Progenitor cell of endocrine pancreas (in vitro differentiated cells): ENCODE data around the gene ATF3. TPM values are rescaled to one million over a fixed set of nuclear protein-coding genes. Genes with fewer than 3 reads are reported as not detected.

Experiments
- DNase-seq: peaks from one replicate; pipeline ENCODE4 v3.0.0; 2021; ENCODE audit warnings: low spot score; ENCODE audit not compliant: unreplicated experiment
- H3K27ac Mint-ChIP-seq: 2 replicates; pipeline ENCODE4 v1.8.0; 2021; ENCODE audit warnings: mild to moderate bottlenecking, moderate library complexity, mixed read lengths
- H3K27me3 Mint-ChIP-seq: 2 replicates; pipeline ENCODE4 v1.8.0; 2021; ENCODE audit warnings: mixed read lengths
- H3K36me3 Mint-ChIP-seq: 2 replicates; pipeline ENCODE4 v1.8.0; 2022; ENCODE audit warnings: mixed read lengths; ENCODE audit not compliant: insufficient read depth
- H3K4me1 Mint-ChIP-seq: 2 replicates; pipeline ENCODE4 v1.8.0; 2021; ENCODE audit warnings: low read depth, mixed read lengths
- H3K4me3 Mint-ChIP-seq: 2 replicates; pipeline ENCODE4 v1.8.0; 2021; ENCODE audit warnings: low read depth, mild to moderate bottlenecking, moderate library complexity, mixed read lengths
- H3K9me3 Mint-ChIP-seq: 2 replicates; pipeline ENCODE4 v1.8.0; 2021; ENCODE audit warnings: low read depth, mixed read lengths
- total RNA-seq: library from RNA; stranded (reverse); gene quantifications from 2 replicates; pipeline ENCODE4 v1.2.1, GENCODE V29; 2021
- TF ChIP-seq, protein P1 (sequence below): fragments of 200-600 bp; sonication (generic); IDR thresholded peaks from one replicate; pipeline ENCODE4 v1.5.0; 2021; ENCODE audit warnings: antibody characterized with exemption, mild to moderate bottlenecking; ENCODE audit not compliant: unreplicated experiment

Gene ATF3
- total RNA-seq, 1 donor from 2014 or later: 14.6 TPM

DNA sequence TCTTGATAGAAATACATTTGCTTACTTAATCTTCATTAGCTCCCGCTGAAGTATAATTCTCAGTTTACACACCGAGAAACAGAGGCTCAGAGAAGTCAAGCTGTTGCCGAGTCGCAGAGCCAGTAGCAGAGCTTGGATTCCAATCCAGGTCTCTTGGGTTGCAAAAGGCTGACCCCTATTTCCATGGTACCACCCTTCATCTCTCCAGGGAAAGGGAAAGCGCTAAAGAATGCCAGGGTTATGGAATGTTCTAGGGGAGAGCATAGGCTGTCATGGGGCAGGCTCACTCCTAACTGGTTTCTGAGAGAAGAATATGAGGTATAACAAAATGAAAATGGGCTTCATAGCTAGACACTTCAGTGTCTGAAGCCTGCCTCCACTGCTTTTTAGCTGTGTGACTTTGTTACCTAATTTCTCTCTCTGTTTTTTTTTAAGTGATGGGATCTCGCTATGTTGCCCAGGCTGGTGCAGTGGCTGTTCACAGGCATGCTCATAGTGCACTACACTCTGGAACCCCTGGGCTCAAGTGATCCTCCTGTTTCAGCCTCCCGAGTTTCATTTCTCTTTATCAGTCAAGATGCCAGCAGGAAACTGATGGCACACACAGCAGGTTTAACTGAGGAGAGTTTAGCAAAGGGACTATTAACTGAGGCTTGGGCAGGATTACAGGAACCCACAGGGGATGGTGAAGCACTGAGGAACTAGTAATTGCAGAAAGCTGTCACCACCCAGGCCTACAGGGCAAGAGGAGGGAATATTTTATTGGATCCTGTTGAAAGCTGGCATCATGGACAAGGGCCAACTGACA lies 25.5 kb upstream of the ATF3 start:
- Mint-ChIP-seq H3K27ac (no peak overlapping the region), H3K4me1 (peaks cover 1% of the 10 kb centered on the region), H3K27me3 (peaks cover 30% of the 10 kb centered on the region), H3K9me3 (peaks cover 7% of the 10 kb centered on the region), H3K4me3 (no peak overlapping the region), H3K36me3 (no peaks in the 10 kb centered on the region)
- DNase-seq: no peak
- TF ChIP-seq, protein P1, sequence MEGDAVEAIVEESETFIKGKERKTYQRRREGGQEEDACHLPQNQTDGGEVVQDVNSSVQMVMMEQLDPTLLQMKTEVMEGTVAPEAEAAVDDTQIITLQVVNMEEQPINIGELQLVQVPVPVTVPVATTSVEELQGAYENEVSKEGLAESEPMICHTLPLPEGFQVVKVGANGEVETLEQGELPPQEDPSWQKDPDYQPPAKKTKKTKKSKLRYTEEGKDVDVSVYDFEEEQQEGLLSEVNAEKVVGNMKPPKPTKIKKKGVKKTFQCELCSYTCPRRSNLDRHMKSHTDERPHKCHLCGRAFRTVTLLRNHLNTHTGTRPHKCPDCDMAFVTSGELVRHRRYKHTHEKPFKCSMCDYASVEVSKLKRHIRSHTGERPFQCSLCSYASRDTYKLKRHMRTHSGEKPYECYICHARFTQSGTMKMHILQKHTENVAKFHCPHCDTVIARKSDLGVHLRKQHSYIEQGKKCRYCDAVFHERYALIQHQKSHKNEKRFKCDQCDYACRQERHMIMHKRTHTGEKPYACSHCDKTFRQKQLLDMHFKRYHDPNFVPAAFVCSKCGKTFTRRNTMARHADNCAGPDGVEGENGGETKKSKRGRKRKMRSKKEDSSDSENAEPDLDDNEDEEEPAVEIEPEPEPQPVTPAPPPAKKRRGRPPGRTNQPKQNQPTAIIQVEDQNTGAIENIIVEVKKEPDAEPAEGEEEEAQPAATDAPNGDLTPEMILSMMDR: no peak

DNA sequence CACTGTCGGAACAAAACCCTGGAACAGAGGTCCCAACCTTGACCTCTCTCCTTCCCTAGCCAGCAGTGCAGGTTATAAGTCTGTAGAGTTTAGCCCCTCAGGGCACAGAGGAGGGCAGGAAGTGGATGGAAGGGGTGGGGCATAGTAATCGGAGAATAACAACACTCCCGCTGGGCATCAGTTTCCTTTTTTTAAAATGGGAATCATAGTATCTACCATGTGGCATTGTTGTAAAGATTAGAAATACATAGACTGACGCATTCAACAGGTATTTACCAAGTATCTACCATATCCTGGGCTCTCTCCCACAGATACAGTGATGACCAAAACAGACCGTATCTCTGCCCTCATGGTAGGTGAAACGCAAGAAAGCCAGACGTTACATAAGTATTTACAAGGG lies 24.9 kb upstream of the ATF3 start:
- H3K27ac Mint-ChIP-seq: no peak overlapping the region
- DNase-seq: no peak
- H3K27me3 Mint-ChIP-seq: peaks cover 31% of the 10 kb centered on the region
- peaks cover 1% of the 10 kb centered on the region for H3K4me1 Mint-ChIP-seq
- peaks cover under 1% of the 10 kb centered on the region for H3K9me3 Mint-ChIP-seq
- no peak overlapping the region for H3K4me3 Mint-ChIP-seq
- TF ChIP-seq, protein P1: no peak
- H3K36me3 Mint-ChIP-seq: no peaks in the 10 kb centered on the region

DNA sequence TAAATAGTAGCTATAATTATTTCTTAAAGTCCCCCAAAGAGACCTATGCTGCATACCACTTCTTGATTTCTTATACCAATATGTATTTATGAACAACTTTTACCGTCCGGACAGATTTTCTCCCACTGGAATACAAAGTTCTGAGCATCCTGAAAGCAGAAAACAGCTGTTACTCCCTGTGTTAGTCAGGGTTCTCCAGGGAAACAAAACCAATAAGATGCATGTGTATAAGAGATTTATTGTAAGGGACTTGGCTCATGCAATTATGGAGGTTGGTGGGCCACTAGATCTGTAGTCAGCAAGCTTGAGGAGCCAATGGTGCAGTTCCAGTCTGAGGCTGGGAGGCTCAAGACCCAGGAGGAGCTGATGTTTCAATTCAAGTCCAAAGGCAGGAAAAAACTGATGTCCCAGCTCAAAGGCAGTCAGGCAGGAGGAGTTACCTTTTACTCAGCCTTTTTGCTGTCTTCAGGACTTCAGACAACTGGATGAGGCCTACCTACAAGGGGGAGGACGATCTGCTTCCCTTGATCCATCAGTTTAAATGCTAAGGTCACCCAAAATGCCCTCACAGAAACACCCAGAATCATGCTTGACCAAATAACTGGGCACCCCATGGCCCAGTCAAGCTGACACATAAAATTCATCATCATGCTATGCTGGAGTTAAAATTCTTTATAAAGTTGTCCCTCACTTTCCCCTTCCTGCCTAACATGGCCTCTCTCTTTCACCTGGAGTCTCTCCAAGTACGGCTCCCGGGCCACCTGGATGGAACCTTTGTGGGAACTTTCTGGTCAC lies 24.3 kb upstream of the ATF3 start:
- DNase-seq: no peak
- H3K9me3 Mint-ChIP-seq: no peaks in the 10 kb centered on the region
- peaks cover 32% of the 10 kb centered on the region for H3K27me3 Mint-ChIP-seq
- H3K27ac Mint-ChIP-seq: peak overlapping the region; percentile 21
- H3K36me3 Mint-ChIP-seq: no peaks in the 10 kb centered on the region
- no peak overlapping the region for H3K4me3 Mint-ChIP-seq
- peaks cover 1% of the 10 kb centered on the region for H3K4me1 Mint-ChIP-seq
- TF ChIP-seq, protein P1: no peak

DNA sequence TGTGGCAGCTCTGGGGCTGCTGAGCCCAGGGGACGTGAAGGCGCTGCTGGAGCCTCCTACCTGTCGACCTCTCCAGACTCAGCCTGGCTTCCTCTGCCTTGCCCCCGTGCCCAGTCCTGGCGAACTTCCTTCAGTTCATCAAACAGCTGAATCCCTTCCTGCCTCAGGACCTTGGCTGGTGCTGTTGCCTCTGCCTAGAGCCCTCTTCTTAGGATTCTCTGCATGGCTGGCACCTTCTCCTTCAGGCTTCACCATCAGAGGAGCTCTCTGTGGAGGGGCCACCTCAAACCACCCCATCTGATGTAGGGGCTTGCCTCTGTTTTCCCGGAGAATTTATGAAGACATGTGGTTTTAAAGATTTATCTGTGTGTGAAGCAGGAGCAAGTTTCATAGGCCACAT lies 23.4 kb upstream of the ATF3 start:
- H3K36me3 Mint-ChIP-seq: no peaks in the 10 kb centered on the region
- H3K9me3 Mint-ChIP-seq: no peaks in the 10 kb centered on the region
- peaks cover 32% of the 10 kb centered on the region for H3K27me3 Mint-ChIP-seq
- TF ChIP-seq, protein P1: no peak
- H3K4me1 Mint-ChIP-seq: peaks cover 1% of the 10 kb centered on the region
- no peak for DNase-seq
- no peak overlapping the region for H3K4me3 Mint-ChIP-seq
- H3K27ac Mint-ChIP-seq: no peak overlapping the region

DNA sequence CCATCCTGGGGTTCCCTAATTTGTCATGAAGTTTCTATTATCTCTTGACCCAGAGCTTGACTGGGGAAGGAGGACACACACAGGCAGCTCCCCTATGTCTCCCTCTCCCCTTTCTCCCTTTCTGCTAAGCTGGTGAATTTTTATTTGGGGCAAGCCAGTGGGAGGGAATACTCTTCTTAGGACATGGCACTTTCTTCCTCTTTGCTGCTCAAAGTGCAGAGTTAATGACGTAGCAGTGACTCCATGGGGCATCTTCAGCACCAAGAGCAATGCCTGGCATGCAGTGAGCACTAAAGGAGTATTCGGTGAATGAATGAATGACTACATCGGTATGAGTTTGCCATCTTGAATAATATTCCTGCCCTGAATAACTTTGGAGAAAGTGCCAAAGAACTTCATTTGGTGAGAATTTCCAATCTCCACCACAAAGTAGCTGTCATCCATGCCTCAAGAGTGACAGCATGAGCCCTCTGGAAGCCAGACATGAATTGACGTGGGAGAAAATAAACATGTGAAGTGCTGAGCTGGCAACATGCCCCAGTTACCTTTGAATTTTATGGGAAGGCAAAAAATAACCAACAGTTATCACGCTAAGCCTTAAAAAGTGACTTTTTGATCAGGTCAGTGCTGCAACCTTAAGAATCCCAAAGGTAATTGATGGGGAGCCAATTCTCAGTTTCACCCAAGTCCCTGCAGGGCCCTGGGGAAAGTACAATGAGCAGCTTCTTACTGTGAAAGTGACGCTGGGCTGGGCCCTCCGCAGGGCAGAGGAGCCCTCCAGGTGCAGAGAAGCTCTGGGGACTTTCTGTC lies 22.1 kb upstream of the ATF3 start:
- Mint-ChIP-seq H3K9me3 (no peaks in the 10 kb centered on the region), H3K4me3 (no peak overlapping the region), H3K36me3 (no peaks in the 10 kb centered on the region), H3K27me3 (peaks cover 37% of the 10 kb centered on the region), H3K4me1 (peaks cover 1% of the 10 kb centered on the region), H3K27ac (no peak overlapping the region)
- no peak for DNase-seq
- TF ChIP-seq, protein P1: no peak
